ENCODE results near the gene DNASE1L1.

- TF ChIP-seq, protein P1, sequence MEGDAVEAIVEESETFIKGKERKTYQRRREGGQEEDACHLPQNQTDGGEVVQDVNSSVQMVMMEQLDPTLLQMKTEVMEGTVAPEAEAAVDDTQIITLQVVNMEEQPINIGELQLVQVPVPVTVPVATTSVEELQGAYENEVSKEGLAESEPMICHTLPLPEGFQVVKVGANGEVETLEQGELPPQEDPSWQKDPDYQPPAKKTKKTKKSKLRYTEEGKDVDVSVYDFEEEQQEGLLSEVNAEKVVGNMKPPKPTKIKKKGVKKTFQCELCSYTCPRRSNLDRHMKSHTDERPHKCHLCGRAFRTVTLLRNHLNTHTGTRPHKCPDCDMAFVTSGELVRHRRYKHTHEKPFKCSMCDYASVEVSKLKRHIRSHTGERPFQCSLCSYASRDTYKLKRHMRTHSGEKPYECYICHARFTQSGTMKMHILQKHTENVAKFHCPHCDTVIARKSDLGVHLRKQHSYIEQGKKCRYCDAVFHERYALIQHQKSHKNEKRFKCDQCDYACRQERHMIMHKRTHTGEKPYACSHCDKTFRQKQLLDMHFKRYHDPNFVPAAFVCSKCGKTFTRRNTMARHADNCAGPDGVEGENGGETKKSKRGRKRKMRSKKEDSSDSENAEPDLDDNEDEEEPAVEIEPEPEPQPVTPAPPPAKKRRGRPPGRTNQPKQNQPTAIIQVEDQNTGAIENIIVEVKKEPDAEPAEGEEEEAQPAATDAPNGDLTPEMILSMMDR (IDR thresholded peaks at IDR 0.05), result no peak
- TF ChIP-seq POLR2A (IDR thresholded peaks at IDR 0.05), result peak in 1 of 2 donors; percentile 21
These were observed at the start of gene DNASE1L1 for GRCh38 chrX:154409222-154409871.
